ENCODE measurements around the gene FYN.

The FYN gene

GRCh38 chr6:111715321-111715720, 157.9 kb downstream of the FYN start:
- DNase-seq (ENCODE audit: insufficient read length, low spot score) (no peak), FAIRE-seq (no peak)

GRCh38 chr6:111714416-111715270, 158.6 kb downstream of the FYN start:
- no peak for DNase-seq (ENCODE audit: insufficient read length, low spot score)
- no peak for FAIRE-seq

- FAIRE-seq (no peak), DNase-seq (ENCODE audit: insufficient read length, low spot score) (no peak)
These were observed 159.4 kb downstream of the FYN start for GRCh38 chr6:111713811-111714210.

GRCh38 chr6:111713236-111713635, 160.0 kb downstream of the FYN start:
- FAIRE-seq: no peak
- DNase-seq (ENCODE audit: insufficient read length, low spot score): no peak

- FAIRE-seq (no peak), DNase-seq (ENCODE audit: insufficient read length, low spot score) (no peak)
These were observed 161.1 kb downstream of the FYN start for GRCh38 chr6:111711984-111712752.

- no peak for FAIRE-seq
These were observed 161.8 kb downstream of the FYN start for GRCh38 chr6:111711476-111711875.

DNA sequence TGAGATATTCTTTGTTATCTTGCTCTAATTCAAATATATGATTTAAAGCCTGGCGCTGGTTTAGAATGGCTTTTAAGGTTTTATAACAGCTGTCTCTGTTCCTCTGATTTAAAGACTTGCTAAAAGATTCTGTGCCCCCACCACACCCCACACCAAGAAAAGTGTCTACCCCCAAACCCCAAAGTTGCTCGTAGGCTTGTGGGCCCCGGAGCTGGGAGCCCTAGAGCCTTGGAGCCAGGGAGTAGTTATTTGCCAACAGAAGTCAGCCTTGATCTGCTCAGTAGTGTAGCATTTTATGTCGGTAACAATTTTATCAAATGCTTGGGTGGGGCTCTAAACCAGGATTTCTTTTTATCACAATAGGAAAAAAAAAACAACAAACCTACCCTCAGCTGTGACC, 162.3 kb downstream of the FYN start:
- no peak for DNase-seq (ENCODE audit: insufficient read length, low spot score)
- FAIRE-seq: no peak

More at GRCh38 chr6:111711476-111711875, 161.8 kb downstream of the FYN start:
- DNase-seq (ENCODE audit: insufficient read length, low spot score): no peak

DNA sequence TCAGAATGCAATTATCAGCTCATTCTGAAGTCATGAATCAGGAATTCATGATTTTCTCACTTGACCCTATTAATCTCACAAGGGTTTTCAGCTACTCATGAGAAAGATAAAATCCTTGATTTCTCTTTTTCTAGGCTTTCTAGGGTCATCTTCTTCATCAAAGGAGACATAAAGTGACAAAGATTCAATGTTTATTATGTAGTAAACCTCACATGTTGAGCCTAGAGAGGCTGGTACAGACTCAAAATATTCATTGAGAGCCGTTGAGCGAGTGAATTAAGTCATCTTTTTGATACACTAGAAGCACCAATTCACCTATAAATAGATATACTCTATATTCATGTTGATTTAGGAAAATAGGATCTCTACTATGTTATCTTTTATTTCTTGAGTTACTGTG, 162.8 kb downstream of the FYN start:
- no peak for FAIRE-seq
- no peak for DNase-seq (ENCODE audit: insufficient read length, low spot score)

DNA sequence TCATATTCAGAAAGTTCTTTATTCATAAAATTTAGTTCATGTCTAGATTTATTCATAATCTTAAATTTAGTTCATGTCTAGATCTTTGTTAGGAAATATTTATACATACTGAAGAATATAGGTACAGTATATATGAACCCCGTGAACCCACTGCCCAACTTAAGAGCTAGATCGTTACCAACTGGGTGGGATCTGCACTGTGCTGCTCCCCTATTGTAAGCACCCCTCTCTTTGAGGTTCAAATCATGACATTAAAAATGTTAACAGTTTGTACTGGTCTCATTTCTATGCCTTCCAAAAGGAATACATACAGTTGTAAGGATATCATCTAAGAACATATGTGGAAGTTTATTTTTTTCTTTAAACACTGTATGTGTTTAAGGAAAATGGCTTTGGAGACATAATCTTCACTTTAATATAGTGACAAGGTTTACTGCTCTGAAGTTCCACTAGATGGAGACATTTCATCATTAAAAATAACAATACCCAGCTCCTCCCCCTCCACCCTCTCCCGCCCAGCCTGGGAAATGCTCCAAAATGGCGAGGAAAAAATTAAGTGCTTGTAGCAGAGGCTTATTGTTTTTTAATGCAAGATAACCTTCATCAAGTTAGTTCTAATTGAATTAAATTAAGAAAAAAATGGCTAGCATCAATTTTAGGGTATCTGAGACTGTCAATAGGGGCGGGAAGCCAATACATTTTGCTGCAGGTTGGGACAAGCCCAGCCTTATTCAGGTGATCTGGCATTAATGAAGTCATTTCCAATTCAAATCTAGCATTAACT, 163.4 kb downstream of the FYN start:
- no peak for FAIRE-seq
- peak; percentile 77 for DNase-seq (ENCODE audit: insufficient read length, low spot score)

- no peak for FAIRE-seq
- no peak for DNase-seq (ENCODE audit: insufficient read length, low spot score)
These were observed 164.1 kb downstream of the FYN start for GRCh38 chr6:111709201-111709600.

DNA sequence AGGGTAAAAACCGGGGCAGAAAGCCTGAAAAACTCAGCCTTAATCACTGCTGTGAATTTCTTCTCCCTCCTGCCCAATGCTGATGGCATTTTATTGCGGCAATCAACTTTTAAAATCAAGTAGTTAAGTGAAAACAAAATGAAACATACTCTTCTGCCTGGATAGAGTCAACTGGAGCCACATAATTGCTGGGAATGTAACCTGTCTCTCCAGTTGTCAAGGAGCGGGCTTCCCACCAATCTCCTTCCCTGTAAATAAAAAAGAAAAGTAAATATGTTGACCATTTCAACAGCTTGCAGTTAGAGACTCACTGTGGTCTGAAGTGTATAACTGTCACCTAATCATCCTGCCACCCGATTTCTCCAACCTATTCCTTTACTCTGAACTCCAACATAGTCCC, 165.5 kb downstream of the FYN start:
- FAIRE-seq: no peak
- DNase-seq (ENCODE audit: insufficient read length, low spot score): no peak

- no peak for DNase-seq (ENCODE audit: insufficient read length, low spot score)
- FAIRE-seq: no peak
These were observed 166.3 kb downstream of the FYN start for GRCh38 chr6:111706841-111707391.

DNA sequence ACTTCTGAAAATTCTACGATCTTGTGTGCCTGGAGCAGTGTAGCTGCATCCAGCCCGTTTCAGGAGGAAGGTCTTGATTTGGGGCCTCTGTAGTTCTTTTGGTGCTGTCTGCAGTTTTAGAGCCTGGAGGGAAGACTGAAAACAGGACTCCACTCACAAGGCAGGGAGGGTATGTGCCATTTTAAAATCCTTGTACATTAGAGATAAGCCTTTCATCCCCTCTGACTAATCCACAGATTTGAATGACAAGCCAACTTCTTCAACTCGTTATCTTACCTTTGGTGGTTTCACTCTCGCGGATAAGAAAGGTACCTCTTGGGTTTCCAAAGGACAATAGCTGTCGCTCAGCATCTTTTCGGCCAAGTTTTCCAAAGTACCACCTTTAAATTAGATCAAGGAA, 169.5 kb downstream of the FYN start:
- FAIRE-seq: no peak
- DNase-seq (ENCODE audit: insufficient read length, low spot score): no peak

- DNase-seq (ENCODE audit: insufficient read length, low spot score) (no peak), FAIRE-seq (no peak)
These were observed 171.0 kb downstream of the FYN start for GRCh38 chr6:111702268-111702667.

DNA sequence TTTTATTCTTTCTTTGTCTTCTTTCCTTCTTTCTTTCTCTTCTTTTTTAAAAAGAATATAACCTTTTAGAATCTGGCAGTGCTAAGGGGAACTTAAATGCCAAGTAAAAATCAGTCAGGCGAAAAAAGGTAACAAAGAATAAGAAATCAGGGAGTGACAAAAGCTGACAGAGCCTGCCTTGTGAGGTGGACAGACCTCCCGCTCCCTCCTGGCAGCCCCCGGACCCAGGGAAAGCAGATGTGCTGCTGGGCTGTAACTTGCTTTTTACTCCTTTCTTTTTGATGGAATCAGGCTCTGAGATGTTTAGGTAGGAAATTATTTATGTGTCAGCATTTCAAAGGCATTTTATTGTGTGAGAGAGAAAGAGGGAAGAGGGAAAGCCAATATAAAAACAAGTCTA, 172.1 kb downstream of the FYN start:
- no peak for DNase-seq (ENCODE audit: insufficient read length, low spot score)
- no peak for FAIRE-seq

DNA sequence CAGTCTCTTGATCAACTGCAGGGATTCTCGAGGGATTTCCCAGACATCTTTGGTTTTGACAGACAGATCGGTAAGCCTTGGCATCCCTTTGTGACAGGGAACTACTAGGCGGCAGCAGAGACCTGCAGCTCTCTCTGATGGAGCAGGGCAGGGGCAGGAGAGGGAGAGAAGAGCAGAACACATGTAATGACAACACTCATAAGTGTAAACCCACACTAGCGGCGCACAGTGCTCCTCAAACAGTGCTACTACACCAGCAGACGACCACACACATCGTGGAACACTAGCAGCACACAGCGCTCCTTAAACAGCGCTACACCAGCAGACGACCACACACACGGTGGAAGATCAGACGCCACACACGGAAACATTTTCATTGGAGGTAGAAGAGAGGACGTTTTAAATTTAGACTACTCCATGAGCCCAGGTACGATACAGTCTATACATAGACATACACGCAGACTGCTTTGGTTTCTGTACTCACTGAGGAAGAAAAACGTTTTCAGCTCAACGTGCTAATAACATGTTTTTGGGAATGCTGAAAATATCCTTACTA, 173.0 kb downstream of the FYN start:
- FAIRE-seq (no peak), DNase-seq (ENCODE audit: insufficient read length, low spot score) (no peak)

GRCh38 chr6:111699123-111699522, 174.1 kb downstream of the FYN start:
- no peak for FAIRE-seq
- no peak for DNase-seq (ENCODE audit: insufficient read length, low spot score)

DNA sequence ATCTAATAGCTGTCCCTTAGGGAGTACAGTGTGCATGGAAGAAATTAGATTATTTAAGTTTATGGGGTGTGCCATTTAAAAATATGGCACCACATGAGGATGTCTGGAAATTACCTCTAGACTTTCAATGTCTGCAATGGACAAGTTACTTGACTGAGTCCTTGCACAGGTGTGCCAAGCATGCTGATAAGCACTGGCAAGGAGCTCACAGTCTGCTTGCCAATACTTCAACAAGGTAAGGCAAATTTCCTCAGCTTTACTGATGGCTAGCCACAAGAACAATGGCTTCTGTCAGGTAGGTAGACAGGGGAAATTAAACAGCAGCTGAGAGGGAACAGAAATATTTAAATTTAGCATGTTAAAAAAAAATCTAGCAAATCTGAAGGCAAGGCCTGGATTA, 176.4 kb downstream of the FYN start:
- FAIRE-seq: no peak
- no peak for DNase-seq (ENCODE audit: insufficient read length, low spot score)

DNA sequence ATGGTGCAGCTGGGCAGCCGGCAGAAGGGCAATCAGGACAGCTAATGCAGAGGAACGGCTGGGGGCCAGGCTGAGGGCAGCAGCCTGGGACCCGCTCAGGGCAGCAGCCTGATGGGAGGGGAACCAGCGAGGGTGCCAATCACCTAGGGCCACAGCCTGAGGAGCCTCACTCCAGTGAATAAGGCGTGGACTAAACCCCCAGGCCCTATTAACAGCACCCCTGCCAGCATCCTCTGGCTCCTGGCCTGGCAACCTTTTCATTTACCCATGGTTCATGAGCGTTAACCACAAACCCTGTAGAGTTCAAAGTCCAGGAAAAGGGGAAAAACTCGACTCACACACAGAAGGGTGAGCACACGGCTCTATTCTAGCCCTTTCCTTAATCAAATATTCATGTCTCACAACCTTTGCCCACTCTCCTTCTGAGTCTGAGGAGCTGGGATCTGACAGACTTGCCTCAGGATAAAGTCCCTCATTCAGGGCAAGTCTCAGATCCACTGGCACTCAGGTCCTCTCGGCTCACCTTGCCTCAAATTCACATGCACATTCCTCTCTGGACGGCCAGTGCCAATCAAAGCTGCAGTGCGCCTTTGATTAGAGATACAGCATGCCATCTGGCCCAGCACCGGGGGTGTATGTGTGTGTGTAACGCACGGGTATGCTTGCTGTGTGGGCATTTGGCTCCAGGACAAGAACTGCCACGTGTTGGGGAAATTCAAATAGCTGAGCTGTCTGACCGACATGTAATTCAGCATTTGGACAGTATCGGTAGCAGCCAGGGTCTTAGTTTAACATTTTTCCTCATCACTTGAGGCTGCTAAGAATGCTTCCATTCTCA, 180.7 kb downstream of the FYN start:
- DNase-seq (ENCODE audit: insufficient read length, low spot score): no peak

More for the DNA sequence above, 180.7 kb downstream of the FYN start:
- no peak for FAIRE-seq

Measured in HTR-8/SVneo (cell line).